AG09319 (cell line): Measurements from ENCODE around the gene GNAZ.

ENCODE experiments used
- DNase-seq: peaks from one replicate; pipeline ENCODE4 v3.0.0-alpha.2; 2010; ENCODE audit warnings: low read depth; ENCODE audit errors: extremely low read depth
- TF ChIP-seq, protein P1 (sequence below): IDR thresholded peaks from 2 replicates; pipeline ENCODE4 v1.5.1; 2011; ENCODE audit warnings: low read depth, mild to moderate bottlenecking, inconsistent platforms, low read length, moderate library complexity

Gene GNAZ

GRCh38 chr22:23153994-23154393 is 83.7 kb downstream of the GNAZ start:
- DNase-seq: no peak
- TF ChIP-seq, protein P1, sequence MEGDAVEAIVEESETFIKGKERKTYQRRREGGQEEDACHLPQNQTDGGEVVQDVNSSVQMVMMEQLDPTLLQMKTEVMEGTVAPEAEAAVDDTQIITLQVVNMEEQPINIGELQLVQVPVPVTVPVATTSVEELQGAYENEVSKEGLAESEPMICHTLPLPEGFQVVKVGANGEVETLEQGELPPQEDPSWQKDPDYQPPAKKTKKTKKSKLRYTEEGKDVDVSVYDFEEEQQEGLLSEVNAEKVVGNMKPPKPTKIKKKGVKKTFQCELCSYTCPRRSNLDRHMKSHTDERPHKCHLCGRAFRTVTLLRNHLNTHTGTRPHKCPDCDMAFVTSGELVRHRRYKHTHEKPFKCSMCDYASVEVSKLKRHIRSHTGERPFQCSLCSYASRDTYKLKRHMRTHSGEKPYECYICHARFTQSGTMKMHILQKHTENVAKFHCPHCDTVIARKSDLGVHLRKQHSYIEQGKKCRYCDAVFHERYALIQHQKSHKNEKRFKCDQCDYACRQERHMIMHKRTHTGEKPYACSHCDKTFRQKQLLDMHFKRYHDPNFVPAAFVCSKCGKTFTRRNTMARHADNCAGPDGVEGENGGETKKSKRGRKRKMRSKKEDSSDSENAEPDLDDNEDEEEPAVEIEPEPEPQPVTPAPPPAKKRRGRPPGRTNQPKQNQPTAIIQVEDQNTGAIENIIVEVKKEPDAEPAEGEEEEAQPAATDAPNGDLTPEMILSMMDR: no peak

DNA sequence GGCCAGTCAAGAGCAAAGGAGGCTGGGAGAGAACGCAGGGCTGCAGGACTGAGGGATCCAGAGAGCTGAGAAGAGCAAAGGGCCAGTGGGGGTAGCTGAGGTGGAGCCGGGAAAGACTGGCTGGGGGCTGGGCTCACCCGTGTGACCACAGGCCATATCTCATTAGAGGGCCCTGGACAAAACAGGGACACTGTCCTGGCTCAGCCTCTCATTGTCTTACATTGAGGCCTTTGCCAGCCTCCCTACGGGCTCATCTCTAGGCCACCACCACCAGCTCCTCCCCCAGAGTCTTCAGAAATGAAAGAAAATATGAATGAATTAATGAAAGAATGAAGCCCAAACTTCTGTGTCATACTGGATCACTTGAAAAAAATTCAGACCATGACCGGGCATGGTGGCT is 84.1 kb downstream of the GNAZ start:
- no peak for DNase-seq
- TF ChIP-seq, protein P1: no peak

DNA sequence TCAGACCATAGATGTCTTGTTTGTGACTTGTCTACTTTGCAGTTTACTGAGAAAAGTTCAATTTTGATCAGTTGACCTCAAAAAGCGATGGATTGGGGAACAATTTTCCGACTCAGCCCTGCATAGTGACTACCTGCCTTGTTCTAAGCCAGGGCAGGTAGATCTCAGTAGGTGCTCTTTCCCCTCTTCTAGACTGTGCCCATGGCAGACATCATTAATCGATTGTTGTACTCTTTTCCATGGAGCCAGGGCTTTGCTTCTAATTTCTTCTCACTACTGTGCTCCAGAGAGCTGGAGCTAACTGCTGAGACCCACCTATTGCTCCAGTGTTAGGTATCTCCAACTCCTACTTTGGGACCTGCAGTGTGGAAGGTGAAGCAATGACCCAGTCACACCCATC is 84.8 kb downstream of the GNAZ start:
- TF ChIP-seq, protein P1: no peak
- no peak for DNase-seq

DNA sequence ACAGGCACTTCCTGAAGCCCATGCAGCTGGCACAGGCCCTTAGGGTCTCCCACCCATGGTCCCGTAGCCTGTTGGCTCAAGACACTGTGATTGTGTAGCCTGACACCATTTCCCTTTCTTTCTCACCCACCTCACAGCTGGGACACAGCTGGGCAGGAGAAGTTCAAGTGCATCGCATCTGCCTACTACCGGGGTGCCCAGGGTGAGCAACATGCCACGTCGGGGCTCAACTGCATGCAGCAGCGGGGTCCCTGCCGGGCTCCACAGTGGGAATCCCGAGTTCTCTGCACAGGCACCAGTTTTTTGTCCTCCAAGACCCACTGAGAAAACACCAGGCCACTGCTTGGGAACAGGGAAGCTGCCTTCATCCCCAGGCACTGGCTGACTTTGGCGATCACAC is 85.5 kb downstream of the GNAZ start:
- TF ChIP-seq, protein P1: no peak

GRCh38 chr22:23156286-23156685 is 86.0 kb downstream of the GNAZ start:
- TF ChIP-seq, protein P1: no peak
- DNase-seq: no peak

More for the DNA sequence above, 85.5 kb downstream of the GNAZ start:
- DNase-seq: no peak

DNA sequence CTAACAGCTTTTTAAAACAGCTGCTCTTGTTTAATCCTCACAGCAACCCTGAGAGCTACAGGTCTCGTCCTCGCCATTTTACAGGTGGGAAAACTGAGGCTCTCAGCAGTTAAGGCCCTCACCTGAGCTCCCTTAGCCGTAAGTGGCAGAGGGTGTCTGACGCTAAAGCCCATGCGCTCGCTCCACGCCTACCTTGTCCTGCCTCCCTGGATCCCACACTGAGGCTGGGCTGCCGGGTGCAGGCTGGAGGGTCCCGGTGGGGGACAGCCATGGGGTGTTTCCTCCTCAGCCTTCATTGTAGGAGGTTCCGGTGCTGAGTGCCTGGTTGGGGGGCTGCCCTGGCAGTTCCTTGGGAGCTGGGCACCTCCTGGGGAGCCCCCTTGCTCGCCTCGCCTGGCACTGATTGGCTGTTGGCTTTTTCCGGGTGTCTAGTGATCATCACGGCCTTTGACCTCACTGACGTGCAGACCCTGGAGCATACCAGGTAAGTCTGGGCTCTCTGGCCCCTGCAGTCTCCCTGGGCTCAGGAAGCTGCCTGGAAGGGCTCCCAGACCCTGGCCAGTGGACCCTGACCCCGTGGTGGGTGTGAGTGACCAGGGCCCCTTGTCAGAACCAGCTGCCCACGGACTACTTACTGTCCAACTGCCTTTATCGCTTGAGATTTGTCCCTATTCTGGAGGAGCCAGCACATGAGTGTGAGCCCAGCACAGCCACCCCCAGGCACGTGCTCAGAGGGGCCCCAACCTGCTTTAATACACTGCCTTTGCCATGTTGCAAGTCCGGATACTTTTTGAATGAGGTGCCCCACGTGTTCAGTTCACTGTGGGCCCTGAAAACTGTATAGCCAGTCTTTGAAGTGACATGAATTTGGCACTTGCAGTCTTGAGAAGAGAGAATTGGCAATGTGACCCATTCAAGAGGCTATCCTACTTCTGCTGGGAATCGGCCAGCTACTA is 87.5 kb downstream of the GNAZ start:
- TF ChIP-seq, protein P1: no peak
- no peak for DNase-seq

- TF ChIP-seq, protein P1: no peak
- DNase-seq: no peak
Measured at GRCh38 chr22:23158516-23159290, 88.4 kb downstream of the GNAZ start.
